DMS79 treated with DMSO at 0.1 percent for 48 hours (cell line): ENCODE results near the gene CAPG.
"Not testable (repeated sequence)": the region's sequence is repeated elsewhere in the genome, so short reads cannot be mapped to it uniquely, and the experiment has no call there.

Source experiments
- DNase-seq: peaks from one replicate; lab custom pipeline; 2025; lab: John Stamatoyannopoulos, UW

CAPG gene

DNA sequence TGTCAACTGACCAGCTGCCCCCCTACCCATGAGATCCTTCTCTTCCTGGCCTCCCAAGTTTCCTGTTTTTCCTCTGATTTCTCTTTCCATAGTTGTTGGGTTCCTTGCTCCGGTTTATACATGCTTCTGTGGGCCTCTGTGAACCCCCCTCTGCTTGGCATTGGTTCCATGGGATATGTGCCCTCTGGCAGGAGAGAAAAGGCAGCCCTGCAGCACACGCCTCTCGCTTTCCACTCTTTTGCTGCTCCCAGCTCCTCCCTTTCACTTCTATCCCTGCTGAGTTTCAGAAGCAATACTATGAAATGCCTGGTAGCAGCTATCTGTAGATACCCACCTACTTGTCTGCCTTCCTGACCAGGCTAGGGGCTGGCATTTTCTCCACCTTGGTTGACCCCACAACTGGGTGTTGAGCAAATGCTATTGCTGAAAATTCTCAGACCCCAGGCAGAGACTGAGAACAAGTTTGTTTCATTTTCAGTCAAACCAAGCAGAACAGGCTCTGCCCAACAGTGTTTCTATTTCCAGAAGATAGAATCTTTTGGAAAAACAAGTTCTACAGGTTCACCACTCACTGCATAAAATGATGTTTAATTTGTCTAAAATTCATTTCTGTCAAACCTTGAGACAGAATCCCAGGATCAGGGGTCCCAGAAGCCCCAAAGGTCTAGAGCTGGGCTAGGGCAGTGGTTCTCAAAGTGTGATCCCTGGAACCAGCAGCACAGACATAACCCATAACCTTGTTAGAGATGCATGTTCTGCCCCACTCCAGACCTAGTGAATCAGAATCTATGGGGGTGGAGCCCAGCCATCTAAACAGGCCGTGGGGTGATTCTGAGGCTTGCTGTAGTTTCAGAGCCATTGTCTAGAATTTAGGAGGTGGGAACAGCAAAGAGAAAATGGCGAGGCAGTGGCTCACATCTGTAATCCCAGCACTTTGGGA, 13.4 kb downstream of the CAPG start:
- DNase-seq: peak; percentile 14

- DNase-seq: no peak
These were observed 14.2 kb downstream of the CAPG start for GRCh38 chr2:85395912-85396475.

DNA sequence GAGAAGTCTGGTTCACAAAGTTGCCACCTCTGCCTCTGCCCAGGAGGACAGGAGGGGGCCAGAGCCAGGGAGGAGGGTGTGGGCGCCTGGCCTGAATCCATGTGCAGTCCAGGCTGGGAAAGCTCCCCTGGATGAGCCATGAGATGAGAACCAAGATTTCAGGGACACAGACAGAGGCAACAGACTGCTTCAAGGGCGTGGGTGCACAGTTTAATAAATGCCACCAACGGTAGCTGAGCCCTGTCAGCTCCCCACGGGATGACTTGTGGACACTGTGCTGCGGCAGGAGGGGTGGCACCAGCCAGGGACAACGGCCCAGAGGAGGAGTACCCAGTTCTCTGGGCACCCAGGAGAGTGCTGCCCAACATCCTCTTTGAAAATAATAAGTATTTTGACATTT, 15.2 kb downstream of the CAPG start:
- DNase-seq: no peak

- peak; percentile 31 for DNase-seq
These were observed 15.9 kb downstream of the CAPG start for GRCh38 chr2:85394261-85394681.

- DNase-seq: no peak
These were observed 16.3 kb downstream of the CAPG start for GRCh38 chr2:85393836-85394235.

GRCh38 chr2:85390941-85391669, 19.1 kb downstream of the CAPG start:
- DNase-seq: no peak

- DNase-seq: no peak
These were observed 21.2 kb downstream of the CAPG start for GRCh38 chr2:85388878-85389538.

DNA sequence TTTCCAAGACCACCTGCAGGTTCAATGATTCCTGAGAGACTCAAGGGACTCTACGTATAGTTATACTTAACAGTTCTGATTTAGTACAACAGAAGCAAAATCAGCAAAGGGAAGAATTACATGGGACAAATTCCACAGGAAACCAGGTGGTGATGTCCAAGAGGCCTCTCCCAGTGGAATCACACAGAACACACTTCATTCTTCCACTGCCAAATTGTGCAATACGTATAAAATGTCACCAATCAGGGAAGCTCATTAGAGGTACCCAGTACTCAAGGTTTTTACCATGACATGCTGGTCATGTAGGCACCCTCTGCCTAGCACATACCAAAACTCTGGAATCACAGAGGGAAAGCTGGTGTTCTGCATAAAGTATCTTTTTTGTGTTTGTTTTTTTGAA, 22.4 kb downstream of the CAPG start:
- no peak for DNase-seq

- no peak for DNase-seq
These were observed 24.4 kb downstream of the CAPG start for GRCh38 chr2:85385746-85386145.

- DNase-seq: no peak
These were observed 26.3 kb downstream of the CAPG start for GRCh38 chr2:85383850-85384249.

DNA sequence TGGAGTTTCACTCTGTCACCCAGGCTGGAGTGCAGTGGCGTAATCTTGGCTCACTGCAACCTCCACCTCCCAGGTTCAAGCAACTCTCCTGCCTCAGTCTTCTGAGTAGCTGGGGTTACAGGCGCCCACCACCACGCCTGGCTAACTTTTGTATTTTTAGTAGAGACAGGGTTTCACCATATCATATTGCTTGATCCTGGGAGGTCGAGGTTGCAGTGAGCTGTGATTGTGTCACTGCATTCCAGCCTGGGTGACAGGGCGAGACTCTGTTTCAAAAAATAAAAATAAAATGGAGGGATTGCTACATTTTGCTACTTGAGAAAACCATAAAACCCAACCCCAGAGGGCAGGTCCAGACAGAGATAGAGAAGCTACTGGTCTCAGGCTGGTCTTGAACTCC, 27.0 kb downstream of the CAPG start:
- DNase-seq: not testable (repeated sequence)

DNA sequence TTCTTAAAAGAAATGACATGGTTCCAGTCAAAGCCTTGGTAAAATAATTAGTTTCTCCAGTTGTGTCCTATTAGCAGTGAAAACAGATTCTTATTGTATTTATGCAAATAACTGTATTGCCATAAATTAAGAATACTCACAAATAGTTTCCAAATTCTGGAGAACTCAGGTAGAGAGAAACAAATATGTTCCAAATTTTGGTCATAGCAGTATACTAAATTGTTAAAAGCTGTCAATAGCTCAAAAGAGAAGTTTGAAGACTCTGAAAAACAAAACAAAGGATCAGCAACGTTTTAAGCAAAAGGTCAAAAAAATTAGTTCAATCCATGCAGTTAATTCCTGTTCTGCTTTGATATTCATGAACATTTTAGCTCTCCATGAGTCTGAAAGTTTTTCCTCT, 30.1 kb downstream of the CAPG start:
- no peak for DNase-seq

DNA sequence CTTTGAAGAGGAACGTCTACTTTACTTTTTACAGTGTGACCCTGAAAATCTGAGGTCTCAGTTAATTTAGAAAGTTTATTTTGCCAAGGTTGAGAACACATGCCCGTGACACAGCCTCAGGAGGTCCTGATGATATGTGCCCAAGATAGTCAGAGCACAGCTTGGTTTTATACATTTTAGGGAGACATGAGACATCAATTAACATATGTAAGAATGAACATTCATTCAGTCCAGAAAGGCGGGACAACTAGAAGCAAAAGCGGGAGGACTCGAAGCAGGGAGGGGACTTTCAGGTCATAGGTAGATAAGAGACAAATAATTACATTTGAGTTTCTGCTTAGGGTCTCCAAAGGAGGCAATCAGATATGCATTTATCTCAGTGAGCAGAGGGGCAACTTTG, 31.9 kb downstream of the CAPG start:
- no peak for DNase-seq

DNA sequence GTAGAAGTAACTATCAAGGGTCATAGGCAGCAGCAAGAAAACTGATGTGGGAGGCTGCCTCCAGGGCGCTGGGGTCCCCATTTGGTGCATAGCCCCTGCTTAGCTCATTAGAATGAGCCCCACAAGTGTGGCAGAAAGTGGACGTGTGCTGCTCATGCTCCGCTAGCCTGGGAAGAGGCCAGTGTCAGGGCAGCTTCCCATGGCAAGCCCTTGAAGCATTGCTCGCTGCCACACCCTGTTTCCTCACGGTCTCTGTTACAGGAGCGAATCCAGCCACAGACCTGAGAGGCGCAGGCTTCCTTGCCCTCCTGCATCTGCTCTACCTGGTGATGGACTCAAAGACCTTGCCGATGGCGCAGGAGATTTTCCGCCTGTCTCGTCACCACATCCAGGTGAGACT, 33.1 kb downstream of the CAPG start:
- DNase-seq: no peak

DNA sequence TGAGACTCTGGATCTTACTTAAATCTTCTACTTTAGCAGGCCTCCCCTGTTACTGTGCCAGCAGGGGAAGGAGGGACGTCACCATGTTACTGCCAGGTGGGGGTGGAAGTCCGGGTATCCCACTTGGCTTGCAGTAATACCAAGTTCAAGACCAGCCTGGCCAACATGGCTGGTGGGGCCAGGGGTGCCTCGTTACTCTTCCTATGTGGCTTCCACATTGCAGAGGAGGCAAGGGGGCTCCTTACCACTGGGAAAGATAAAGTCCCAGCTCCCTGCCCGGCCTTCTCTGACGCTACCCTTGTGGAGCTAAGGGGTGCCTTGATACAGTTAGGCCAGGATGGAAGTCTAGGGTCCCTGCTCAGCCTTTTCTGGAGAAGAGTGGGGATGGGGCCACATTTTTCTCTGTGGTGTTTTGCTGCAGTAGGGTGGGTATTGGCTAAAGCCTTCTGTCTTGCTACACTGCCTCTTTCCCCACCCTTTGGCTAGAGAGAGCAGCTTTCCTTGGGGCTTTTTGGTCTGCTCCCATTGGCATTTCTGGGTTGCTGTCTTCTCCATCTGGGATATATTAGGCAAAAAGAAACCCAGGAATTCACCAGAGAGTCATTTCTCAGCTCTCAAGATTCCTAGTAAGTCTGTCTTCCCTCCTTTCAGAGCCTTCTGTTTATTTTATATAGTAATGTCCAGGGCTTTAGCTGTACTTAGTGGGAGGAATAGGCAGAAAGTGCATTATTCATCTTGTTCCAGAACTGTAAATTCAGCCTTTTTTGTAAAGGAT, 33.7 kb downstream of the CAPG start:
- no peak for DNase-seq

GRCh38 chr2:85371045-85371444, 39.1 kb downstream of the CAPG start:
- DNase-seq: no peak

DNA sequence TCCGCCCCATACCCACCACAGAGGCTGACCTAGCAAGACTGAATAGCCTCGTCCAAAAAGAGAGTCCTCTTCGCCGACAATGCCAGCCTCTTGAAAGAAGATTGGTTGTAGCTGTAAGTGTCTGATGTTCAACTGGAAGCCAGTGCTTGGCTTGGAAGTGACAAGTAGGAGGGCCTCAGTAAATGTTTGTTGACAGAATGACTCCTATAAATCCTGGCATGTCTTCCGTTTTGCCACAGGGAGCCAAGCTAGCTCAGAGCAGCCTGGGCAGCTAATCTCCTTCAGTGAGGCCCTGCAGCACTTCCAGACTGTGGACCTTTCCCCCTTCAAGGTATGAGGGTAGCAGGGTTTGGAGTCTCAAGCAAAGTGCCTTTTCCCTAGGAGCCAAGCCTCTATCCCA, 40.7 kb downstream of the CAPG start:
- no peak for DNase-seq

GRCh38 chr2:85368921-85369320, 41.2 kb downstream of the CAPG start:
- no peak for DNase-seq

- no peak for DNase-seq
These were observed 43.0 kb downstream of the CAPG start for GRCh38 chr2:85367180-85367579.

- not testable (repeated sequence) for DNase-seq
These were observed 47.3 kb downstream of the CAPG start for GRCh38 chr2:85362653-85363387.

DNA sequence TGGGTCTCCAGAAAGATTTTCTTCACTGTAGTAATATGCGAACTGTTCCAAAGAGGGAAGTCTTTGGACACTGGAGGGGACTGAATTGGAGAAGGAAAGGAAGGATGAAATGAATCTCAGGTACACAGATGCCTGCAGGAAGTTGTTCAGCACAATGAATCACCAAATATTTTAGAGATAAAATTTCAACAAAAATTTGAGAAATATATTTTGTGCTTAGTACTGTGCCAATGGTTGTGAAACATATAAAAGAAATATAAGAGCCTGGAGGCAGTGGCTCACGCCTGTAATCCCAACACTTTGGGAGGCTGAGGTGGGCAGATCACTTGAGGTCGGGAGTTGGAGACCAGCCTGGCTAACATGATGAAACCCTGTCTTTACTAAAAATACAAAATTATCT, 52.4 kb downstream of the CAPG start:
- no peak for DNase-seq
